HG03095 (cell line): ENCODE results near the gene TMX2.
A peak's percentile ranks its signal among the peaks of the same experiment; 100 is the strongest.

Source experiments
- ATAC-seq: cut with Tn5 transposase; IDR thresholded peaks from one replicate; pipeline ENCODE4 v1.9.1; 2021; ENCODE audit warnings: moderate library complexity; ENCODE audit not compliant: unreplicated experiment

TMX2 gene

DNA sequence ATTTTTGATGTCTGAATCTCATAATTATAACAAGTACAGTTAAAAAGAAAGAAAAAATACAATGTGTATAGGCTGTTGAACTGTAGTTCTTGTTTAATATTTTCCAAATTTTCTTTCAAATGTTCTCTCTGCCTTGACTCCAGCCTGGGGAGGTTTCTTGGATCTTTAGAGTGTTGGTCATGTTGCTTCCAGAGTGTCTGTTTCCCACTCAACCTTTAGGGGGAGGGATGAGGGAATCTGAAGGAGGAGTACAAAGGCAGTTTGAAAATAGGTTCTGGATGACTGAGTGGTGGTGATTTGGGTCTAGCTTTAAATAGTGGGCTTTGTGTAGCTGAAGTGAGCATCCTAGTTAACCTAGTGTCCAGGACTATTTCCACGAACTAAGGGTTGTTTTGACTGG, 51.2 kb downstream of the TMX2 start:
- no peak for ATAC-seq

DNA sequence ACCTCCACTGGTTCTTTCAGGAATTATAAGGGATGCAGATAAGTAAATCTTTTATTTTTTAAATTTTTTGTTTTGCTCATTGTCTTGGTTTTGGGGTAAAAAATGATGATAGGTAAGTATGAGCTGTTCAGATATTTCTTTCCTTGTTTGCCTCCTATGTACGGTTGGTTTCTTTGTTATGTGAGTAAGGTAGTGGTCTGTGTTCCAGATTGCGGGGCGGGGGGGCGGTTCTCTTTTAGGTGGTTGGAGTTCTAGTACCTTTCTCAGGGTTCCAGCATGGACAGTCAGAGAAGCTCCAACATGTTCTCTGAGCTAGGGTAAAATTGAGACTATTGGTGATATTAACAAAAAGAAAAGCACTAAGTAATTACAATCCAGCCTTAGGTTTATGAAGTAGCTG, 51.6 kb downstream of the TMX2 start:
- ATAC-seq = no peak

DNA sequence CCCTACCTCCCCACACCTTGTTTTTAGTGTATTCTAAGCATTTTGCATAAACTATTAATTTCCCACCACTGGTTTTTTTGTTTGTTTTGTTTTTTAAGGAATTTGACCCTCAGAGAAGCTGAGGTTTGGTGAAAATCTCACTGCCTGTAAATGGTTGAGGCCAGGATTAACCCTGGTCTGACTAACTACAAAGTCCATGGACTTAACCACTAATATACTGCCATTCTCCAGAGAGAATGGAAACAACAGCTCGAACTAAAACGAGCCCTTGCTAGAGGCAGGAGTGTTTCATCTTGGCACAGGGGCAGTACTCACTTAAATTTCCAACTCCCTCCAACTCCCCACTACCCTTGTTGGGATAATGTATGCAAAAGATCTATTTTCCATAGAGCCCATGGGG, 52.2 kb downstream of the TMX2 start:
- ATAC-seq = no peak

DNA sequence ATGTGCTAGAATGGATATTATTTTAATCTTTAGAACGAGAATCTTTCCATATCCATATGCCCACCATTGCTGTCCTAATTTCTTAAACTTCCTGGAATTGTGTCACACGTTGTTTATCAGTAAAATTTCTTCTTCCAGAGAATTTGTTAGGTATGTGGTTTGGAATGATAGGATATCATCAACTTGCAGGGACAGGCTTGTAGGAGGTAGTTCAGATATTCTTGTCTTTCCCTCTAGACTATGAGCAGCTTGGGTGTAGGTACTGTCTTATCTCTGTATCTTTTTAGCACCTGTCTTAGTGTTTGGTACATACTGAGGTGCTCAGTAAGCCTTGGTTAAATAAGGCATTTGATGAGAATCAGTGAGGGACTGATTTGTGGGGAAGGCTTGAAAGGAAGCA, 52.6 kb downstream of the TMX2 start:
- ATAC-seq = no peak

DNA sequence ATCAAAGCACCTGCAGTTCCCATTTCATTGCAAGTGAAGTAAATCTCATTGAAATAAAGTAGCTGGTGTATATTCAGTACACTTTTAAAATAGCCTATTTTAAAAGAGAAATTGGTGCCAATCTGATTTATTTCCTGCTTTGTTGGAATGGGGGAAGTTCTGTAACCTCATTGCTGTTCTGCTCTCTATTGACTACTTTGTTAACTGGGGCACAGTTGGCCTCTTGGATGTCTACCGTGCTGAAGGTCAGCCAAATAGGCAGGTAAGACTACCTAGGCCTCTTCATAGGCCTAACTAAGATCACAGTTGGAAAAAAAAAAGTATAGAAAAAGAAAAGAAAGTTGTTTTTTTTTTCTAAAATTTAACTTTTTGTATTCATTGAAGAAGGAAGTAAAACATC, 58.4 kb downstream of the TMX2 start:
- ATAC-seq = no peak

DNA sequence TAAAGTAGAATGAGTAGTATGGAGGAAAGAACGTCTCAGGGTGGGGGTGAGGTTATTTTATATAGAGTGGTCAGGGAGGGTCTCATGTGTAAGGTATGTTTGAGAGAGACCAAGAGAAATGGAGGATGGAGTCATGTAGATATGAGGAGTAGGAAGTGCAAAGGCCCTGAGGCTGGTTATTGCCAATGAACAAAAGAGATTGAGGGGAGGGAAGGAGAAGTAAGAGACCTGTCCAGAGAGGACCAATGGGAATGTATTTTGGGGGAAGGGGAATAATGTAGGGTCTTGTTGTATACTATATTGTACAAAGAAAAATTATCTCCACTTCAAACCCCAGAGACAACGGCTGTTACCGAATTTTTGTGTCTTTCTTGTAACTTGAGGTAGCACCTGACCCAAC, 59.0 kb downstream of the TMX2 start:
- ATAC-seq = no peak

DNA sequence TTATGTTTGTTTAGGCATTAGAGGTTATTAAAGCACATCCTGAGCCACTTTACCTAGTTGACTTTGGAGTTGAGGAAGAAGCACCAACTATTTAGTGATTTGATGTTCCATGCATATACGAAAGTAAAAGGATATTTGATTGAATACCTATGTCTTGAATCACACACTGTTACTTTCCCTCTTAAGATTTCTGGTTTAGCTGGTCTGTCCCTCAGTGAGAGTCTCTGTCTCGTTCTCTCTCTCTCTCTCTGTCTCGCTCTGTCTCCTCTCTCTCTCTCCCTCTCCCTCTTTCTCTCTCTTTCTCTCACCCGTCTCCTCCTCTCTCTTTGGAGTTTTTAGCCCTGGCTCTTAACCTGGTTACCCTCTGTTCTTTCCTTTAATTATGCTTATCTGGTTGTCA, 60.2 kb downstream of the TMX2 start:
- ATAC-seq = no peak

DNA sequence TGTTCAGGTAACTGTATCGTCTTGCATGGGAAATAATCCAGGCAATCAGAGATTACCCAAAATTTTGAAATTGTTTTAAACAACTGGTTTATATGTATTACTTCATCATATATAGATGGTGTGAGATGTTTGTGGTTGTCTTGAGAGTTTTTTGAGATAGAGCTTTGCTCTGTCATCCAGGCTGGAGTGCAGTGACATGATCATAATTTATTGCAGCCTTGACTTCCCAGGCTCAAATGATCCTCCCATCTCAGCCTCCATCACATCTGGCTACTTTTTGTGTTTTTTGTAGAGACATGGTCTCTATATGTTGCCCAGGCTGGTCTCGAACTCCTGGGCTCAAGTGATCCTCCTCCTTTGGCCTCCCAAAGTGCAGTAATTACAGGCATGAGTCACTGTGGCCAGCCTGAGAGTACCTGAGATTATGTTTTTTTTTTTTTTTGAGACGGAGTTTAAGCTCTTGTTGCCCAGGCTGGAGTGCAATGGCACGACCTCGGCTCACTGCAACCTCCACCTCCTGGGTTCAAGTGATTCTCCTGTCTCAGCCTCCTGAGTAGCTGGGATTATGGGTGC, 60.7 kb downstream of the TMX2 start:
- ATAC-seq = no peak

DNA sequence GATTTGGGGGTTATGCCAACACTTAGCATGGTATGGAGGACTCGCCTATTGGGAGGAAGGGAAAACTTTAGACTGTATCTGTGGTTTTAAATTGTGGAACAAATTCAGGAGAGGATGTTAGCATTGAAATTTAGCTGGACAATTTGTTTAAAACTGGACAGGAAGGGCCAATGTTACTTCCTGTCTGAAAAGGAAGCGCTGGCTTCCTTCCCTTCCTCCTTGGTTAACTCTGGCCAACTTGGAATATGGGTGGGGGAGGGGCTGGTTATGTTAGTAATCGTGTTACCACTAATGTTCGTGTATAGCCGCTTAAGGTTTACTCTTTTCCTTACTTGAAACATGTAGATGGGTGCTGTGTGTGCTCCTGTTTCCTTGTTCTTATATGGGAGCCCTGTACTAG, 63.1 kb downstream of the TMX2 start:
- no peak for ATAC-seq

DNA sequence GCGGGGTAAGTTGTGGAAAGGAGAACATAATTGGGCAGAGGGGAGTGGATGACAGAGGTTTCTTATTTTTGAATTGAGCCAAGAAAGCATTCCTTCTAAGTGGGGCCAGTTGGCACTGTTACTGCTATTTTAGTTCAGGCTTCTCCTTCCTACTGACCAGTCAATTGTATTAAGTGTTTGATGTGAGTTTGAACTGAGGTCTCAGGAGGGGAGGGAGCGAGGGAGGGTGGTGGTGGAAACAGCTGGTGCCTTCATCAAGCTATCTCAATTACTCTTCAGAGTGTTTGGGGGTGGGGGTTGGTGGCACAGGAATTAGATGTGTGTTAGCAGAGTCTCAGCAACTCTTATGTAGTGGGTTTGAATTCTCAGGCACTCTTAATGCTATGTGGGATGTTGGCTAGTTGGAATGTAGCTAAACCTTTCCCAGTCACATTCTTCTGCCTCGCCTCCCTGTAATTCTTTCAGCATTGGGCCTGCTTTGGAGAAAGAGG, 63.7 kb downstream of the TMX2 start:
- no peak for ATAC-seq

DNA sequence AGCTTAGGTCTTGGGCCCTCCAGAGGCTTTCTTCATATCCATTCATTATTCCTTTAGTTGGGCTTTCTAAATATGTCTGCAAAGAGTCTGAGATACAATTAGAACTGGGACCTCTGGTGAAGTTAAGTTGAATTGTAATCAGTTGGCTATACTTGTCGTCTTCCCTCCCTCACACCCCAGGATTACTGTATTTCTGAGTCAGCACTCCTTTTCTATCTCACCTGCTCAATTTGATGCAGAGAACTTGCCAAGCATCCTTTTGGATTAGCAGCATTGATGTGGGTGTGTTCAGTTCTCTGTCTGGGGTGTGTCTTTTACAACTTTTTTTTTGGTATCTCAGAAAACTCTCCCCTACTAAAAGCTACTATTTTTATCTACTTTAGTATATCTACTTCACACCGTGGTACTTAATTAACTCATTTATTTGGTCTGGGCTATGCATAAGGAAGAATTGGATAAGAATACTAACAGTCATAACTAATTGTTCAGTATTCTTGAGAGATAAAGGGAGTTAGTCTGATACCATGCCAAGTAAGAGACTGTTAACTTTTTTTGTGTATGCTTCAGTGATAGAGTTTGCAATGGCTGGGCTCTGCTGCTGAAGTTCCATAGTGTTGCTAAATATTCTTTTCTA, 64.3 kb downstream of the TMX2 start:
- ATAC-seq = no peak

DNA sequence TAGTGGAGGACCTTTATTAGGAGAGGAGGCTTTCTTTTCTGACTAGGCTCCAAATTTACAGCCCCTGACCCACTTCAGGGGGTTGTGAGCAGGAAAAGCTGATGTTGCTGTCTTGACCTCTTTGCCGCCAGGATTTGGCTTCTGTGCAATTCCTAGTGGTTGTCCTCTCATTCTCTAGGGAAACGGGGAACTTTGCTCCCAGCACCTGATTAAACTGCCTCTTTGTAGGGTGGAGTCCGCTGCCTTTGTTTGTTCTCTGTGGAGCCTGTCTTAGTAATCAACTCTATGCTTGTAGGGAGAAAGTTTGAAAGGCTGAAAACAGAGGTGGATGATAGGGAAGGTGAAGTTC, 65.5 kb downstream of the TMX2 start:
- ATAC-seq = no peak

DNA sequence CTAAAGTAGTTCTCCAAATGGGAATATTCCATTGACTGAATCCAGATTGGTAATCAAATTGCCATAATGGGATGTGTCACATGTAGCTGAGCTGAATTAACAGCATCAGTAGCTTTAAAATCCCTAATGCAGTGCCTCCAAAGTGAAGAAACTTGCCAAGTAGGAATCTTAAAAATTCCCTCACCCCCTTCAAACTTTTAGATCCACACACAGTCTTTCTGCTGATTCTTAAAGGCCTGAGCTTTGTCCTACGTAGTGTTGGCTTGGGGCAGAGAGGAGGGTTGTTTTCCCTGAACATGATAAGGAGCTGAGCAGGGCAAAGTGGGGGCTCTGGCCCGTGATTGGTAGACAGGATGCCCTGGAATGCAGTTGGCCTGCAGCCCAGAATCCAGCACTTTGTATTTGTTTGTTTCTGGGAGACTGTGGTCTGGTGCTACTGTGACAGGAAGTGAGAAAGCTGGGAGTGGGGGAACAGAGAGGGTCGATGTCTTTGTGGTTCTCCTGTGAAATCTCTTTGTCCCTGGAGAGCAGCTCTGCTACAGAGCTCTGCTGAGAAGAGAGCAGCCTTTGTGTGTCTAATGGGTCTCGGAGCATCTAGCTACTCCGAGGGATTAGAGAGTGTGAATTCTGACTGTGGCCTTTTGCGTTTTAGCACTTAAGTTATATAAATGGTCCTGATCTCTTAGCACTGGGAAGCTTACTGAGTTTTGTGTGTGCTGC, 66.1 kb downstream of the TMX2 start:
- ATAC-seq = no peak

DNA sequence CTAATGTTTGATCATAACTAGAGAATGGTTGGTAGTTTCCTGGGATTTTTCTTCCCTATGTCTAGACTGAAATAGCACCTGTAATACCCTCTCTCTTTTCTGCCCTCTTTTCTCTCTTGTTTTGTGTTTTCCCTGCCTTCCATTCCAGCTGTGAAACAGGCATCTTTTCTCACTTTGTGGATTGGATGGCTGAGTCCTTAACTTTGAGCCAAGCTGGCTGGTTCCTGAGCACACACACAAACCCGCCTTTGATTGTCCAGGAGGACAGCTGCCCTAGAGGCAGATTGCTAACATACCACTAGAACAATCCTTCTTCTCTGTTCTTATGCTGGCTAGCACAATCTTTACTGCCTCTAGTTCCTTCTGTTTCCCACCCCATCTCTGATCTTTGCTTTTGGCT, 66.9 kb downstream of the TMX2 start:
- no peak for ATAC-seq

DNA sequence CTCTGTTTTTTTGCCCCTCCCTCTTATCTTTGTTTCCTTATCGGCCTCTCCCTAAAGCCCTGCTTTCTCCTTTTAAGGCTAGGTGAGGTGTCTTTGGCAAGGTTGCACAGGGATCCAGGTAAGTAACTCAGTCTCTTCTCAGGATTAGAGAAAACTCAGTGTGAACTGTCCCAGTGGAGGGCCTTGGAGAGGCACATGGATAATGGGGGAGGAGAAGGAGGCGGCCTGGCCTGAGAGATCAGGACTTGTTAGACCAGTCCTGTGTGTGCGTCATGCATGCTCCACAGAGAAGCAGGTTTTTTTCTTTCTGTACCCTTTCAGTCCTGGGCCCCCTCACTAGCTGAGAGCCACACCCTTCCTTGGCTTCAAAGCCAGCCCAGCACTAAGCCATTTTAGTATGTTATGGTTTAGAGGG, 69.1 kb downstream of the TMX2 start:
- no peak for ATAC-seq

DNA sequence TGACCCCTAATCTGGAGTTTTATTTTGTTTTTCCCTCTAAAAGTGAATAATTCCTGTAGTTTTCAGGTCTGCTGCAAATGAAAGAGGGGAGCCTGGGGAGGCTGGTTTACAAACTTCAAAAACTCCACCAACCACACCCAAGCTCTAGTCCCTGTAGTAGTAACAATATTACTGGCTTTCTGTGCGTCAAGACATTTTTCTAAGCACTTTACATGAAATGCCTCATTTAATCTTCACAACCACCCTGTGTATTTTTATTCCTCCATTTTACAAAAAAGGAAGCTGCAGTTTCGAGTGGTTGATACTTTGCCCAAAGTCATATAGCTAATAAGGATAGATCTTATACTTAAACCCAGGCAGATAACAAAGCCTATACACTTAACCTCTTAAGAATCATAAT, 72.7 kb downstream of the TMX2 start:
- ATAC-seq = no peak

DNA sequence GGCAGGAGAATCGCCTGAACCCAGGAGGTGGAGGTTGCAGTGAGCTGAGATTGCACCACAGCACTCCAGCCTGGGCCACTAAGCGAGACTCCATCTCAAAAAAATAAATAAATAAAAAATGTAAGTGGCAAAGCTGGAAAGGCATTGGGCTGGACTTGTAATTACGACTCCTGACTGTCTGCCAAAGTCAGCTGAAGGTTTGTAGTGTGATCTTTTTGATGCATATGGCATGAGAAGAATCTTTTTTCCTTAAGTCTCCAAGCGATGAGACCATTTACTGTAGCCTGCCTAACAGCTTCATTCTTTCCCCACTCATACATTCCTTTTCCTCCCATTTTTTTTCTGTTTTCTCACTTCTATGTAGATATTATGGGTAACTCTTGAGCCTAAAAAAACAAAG, 74.0 kb downstream of the TMX2 start:
- ATAC-seq = no peak

DNA sequence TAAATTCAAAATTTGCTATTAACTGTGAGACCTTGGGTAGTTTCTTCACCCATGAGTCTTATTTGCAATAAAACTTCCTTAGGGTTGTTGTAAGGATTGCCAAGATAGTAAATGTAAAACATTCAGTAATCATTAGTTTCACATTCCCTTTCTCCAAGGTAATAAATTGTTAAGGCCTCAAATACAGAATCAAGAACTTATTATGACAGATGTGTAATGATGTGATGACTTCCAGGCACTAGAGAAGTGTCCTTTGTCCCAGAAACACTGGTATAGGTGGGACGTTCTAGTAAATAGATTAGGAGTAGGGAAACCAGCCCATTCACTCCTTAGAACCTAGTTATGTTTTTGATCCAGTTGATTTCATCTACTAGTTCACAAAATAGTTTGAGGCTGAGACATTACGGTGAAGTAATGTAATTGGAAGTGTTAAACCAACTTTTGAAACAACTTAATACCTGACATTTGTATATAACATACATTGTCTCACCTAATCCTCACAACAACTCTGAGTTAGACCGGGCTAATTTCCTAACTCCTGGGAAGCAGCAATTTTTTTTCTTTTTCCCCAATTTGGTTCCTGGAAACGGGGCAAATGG, 74.7 kb downstream of the TMX2 start:
- ATAC-seq = no peak

DNA sequence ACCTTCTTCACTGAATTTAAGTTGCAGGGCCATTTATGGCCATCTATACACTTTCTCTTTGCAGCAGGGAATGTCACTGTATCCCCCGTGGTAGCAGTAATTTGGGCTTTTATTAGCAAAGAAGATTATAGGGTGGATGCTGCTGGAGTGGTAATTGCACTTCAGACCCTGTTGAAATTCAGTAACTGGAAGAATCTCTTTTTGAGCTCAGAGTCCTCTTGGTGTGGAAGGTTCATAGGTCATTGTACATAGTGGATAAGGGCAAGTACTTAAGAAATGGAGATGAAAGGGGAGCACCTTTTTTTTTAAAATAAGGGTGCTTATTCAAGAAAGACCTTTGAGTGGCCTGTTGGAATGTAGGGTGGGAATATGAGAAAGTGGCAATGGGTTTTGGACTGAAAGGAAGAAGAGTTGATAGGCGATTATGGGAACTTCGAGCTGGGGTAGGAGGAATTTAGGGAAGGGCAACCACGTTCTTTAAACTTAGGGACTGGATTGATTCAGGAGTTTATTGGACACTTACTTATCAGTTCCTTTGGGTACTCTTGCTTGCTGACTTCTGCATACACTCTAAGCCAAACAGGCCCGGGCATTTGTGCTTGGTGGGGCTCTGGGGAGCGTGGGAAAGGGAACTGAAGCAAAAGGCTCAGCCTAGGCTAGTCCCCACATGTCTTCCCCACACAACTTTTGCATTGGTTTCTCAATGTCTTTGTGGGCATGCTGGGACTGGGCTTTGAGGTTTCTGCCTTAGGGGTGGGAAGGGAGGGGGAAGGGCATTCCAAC, 75.7 kb downstream of the TMX2 start:
- ATAC-seq = peak; percentile 35

DNA sequence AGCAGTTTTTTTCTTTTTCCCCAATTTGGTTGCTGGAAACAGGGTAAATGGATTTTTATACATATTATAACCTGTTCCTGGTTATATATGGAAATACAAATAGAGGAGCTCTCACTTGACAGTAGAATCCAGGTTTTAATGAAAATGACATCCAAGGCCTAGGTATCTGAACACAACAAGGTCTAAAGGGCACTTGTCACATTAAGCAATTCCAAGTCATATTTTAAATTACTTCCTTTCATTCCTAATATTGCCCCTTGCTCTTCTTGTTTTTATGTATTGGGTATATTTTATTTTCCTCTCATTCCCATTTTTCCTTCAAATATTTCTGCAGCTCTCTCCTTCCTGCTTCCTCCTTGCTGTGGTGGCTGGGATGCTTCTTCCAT, 76.3 kb downstream of the TMX2 start:
- no peak for ATAC-seq
